H1 (cell line): ENCODE results near the gene FXYD7. TPM values are rescaled to one million over a fixed set of nuclear protein-coding genes. Genes with fewer than 3 reads are reported as not detected.

Experiments
- CHD7 ChIP-seq: fragments of 300-600 bp; sonication (generic); IDR thresholded peaks from 2 replicates; pipeline ENCODE4 v1.7.1; 2012; ENCODE audit warnings: low read length, moderate library complexity, mild to moderate bottlenecking, inconsistent platforms; ENCODE audit not compliant: insufficient replicate concordance
- polyA plus RNA-seq, 7 experiments: library from polyadenylated mRNA; depleted of rRNA in 3 of 7; stranded (reverse) in 5 of 7; unstranded in 2 of 7; fragments of >200 nt in 5 of 7; fragments of 200-250 nt in 2 of 7; gene quantifications; 1 replicate in 5 of 7; 2 replicates in 1 of 7; 4 replicates in 1 of 7; pipeline versions ENCODE4 v1.2.1 to v1.2.3, GENCODE V29; 2011 to 2013; ENCODE audit warnings: missing spikeins in 2 of 7, mixed read lengths in 2 of 7
- total RNA-seq: library from RNA; stranded (reverse); fragmentation: NEBNext Ultra II Directional; extraction: Animal tissue kit (Norgen Biotek cat#: 25700); gene quantifications from 2 replicates; pipeline ENCODE4 v1.2.1, GENCODE V29; 2021

FXYD7 gene
- total and polyA plus RNA-seq, 2 of the 8 experiments (the other 6 are each of a cell fraction or from before 2014, with no cell fraction given) = 12.1 to 14.3 TPM

GRCh38 chr19:35164418-35164817 lies 21.4 kb downstream of the FXYD7 start (continued):
- TF ChIP-seq CHD7 = no peak
- TF ChIP-seq, all 59 proteins: peak for 0
